SU-DHL-6 (cell line): Measurements from ENCODE around the gene FEM1B.

Experiments used
- EZH2phosphoT487 ChIP-seq: fragments of 200-600 bp; sonication (generic), shearing (Covaris generic); conservative IDR thresholded peaks from 2 replicates; pipeline ENCODE4 v1.6.1; 2018; ENCODE audit warnings: mild to moderate bottlenecking, antibody characterized with exemption, low read length, moderate library complexity, mixed read lengths
- TF ChIP-seq, protein P1 (sequence below): fragments of 200-600 bp; sonication (generic); IDR thresholded peaks from one replicate; pipeline ENCODE4 v1.5.1; 2017; ENCODE audit warnings: antibody characterized with exemption, mild to moderate bottlenecking, low read length, moderate library complexity; ENCODE audit not compliant: insufficient read depth, poor library complexity, severe bottlenecking

DNA sequence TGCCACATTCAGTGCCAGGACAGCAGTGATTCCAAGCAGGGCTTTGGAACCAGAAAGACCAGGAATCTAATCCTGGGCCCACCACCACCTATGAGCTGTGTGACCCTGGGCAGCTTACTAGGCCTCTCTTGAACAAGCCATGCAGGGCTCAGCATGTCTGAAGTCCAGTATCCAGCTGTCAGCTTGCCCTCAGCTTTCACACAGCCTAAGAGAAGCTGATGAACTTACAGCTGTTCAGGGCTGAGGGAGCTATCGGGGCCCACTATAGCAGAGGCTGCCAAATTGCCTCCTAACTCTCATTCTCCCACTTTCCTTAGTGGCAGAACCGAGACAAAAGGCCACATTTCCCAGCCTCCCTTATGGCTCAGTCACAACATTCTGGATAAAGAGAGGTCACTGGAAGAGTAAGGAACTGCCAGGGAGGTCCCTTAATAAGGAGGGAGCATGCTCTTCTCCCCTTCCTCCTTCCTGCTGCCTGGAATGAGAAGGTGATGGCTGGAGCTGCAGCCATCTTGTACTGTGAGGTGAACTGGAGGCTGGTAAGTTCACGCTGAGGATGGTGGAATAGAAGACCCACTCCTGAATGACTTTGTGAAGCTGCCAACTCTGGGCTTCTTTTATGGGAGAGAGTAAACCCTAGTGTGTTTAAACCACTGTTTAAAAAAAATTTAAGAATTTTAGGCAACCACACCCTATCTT lies 34.5 kb downstream of the FEM1B start:
- TF ChIP-seq, protein P1, sequence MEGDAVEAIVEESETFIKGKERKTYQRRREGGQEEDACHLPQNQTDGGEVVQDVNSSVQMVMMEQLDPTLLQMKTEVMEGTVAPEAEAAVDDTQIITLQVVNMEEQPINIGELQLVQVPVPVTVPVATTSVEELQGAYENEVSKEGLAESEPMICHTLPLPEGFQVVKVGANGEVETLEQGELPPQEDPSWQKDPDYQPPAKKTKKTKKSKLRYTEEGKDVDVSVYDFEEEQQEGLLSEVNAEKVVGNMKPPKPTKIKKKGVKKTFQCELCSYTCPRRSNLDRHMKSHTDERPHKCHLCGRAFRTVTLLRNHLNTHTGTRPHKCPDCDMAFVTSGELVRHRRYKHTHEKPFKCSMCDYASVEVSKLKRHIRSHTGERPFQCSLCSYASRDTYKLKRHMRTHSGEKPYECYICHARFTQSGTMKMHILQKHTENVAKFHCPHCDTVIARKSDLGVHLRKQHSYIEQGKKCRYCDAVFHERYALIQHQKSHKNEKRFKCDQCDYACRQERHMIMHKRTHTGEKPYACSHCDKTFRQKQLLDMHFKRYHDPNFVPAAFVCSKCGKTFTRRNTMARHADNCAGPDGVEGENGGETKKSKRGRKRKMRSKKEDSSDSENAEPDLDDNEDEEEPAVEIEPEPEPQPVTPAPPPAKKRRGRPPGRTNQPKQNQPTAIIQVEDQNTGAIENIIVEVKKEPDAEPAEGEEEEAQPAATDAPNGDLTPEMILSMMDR, result no peak
- no peak for TF ChIP-seq EZH2phosphoT487
